IPS DF 6.9 (cell line): ENCODE data around the gene APP.

Experiments used
- DNase-seq: peaks from one replicate; pipeline ENCODE4 v3.0.0-alpha.2; 2013; ENCODE audit warnings: low read depth, low spot score
- H3K27ac ChIP-seq: one replicate; pipeline ENCODE4 v1.5.1; 2013; ENCODE audit warnings: low read length, control low read depth
- H3K27me3 ChIP-seq: 2 replicates; pipeline ENCODE4 v1.6.1; 2013; ENCODE audit warnings: mild to moderate bottlenecking, low read length; ENCODE audit not compliant: control insufficient read depth, insufficient read depth
- H3K36me3 ChIP-seq: 2 replicates; pipeline ENCODE4 v1.6.1; 2013; ENCODE audit warnings: low read length; ENCODE audit not compliant: control insufficient read depth, insufficient read depth
- H3K4me1 ChIP-seq: 2 replicates; pipeline ENCODE4 v1.6.1; 2013; ENCODE audit warnings: low read length; ENCODE audit not compliant: control insufficient read depth, insufficient read depth
- H3K4me3 ChIP-seq: 2 replicates; pipeline ENCODE4 v1.5.1; 2013; ENCODE audit warnings: mild to moderate bottlenecking, low read length
- H3K9me3 ChIP-seq: 2 replicates; pipeline ENCODE4 v1.6.1; 2013; ENCODE audit warnings: low read length, inconsistent platforms; ENCODE audit not compliant: control insufficient read depth, insufficient read depth
- WGBS: extraction: QIAGEN DNeasy Blood & Tissue Kit; methylation state at CpG from one replicate; pipeline ENCODE4 v1.1.7; 2013; ENCODE audit warnings: mixed read lengths, missing lambda C conversion rate; ENCODE audit not compliant: insufficient read length, insufficient coverage; 5-methylcytosine and 5-hydroxymethylcytosine counted together

APP gene

GRCh38 chr21:26117972-26118367 is 52.6 kb downstream of the APP start:
- Histone ChIP-seq H3K4me1 (no peaks in the 10 kb centered on the region), H3K9me3 (no peaks in the 10 kb centered on the region), H3K36me3 (no peaks in the 10 kb centered on the region), H3K27me3 (no peaks in the 10 kb centered on the region), H3K4me3 (no peak overlapping the region), H3K27ac (no peak overlapping the region)
- no CpG with 5 or more reads among the region's 3 CpGs for WGBS
- no peak for DNase-seq

GRCh38 chr21:26117324-26117971 is 53.1 kb downstream of the APP start:
- H3K4me1 ChIP-seq, result no peaks in the 10 kb centered on the region
- no CpG with 5 or more reads among the region's 5 CpGs for WGBS
- no peak for DNase-seq
- no peaks in the 10 kb centered on the region for H3K36me3 ChIP-seq
- no peaks in the 10 kb centered on the region for H3K9me3 ChIP-seq
- H3K4me3 ChIP-seq, result no peak overlapping the region
- H3K27me3 ChIP-seq, result no peaks in the 10 kb centered on the region
- H3K27ac ChIP-seq, result no peak overlapping the region

GRCh38 chr21:26116456-26117011 is 54.0 kb downstream of the APP start:
- Histone ChIP-seq H3K4me1 (no peaks in the 10 kb centered on the region), H3K27ac (no peak overlapping the region), H3K9me3 (no peaks in the 10 kb centered on the region), H3K4me3 (no peak overlapping the region), H3K27me3 (no peaks in the 10 kb centered on the region), H3K36me3 (no peaks in the 10 kb centered on the region)
- no CpG with 5 or more reads among the region's 5 CpGs for WGBS
- no peak for DNase-seq

GRCh38 chr21:26115899-26116298 is 54.7 kb downstream of the APP start:
- Histone ChIP-seq H3K27ac (no peak overlapping the region), H3K36me3 (no peaks in the 10 kb centered on the region), H3K4me1 (no peaks in the 10 kb centered on the region), H3K9me3 (no peaks in the 10 kb centered on the region), H3K4me3 (no peak overlapping the region), H3K27me3 (no peaks in the 10 kb centered on the region)
- no peak for DNase-seq
- WGBS, result no CpG with 5 or more reads among the region's 2 CpGs

GRCh38 chr21:26115305-26115704 is 55.3 kb downstream of the APP start:
- H3K9me3 ChIP-seq, result no peaks in the 10 kb centered on the region
- no peak for DNase-seq

GRCh38 chr21:26112975-26113374 is 57.6 kb downstream of the APP start:
- Histone ChIP-seq H3K4me3 (no peak overlapping the region), H3K4me1 (no peaks in the 10 kb centered on the region), H3K27me3 (no peaks in the 10 kb centered on the region), H3K36me3 (no peaks in the 10 kb centered on the region), H3K27ac (no peak overlapping the region), H3K9me3 (no peaks in the 10 kb centered on the region)
- WGBS, result no CpG with 5 or more reads among the region's 3 CpGs
- DNase-seq, result no peak

More at GRCh38 chr21:26115305-26115704, 55.3 kb downstream of the APP start:
- Histone ChIP-seq H3K36me3 (no peaks in the 10 kb centered on the region), H3K27ac (no peak overlapping the region), H3K4me3 (no peak overlapping the region), H3K4me1 (no peaks in the 10 kb centered on the region), H3K27me3 (no peaks in the 10 kb centered on the region)
- no CpG with 5 or more reads among the region's 3 CpGs for WGBS

GRCh38 chr21:26112127-26112742 is 58.3 kb downstream of the APP start:
- Histone ChIP-seq H3K9me3 (no peaks in the 10 kb centered on the region), H3K36me3 (no peaks in the 10 kb centered on the region), H3K4me3 (no peak overlapping the region), H3K27me3 (no peaks in the 10 kb centered on the region), H3K4me1 (peaks cover 4% of the 10 kb centered on the region; the same call in 1 of the 2 replicates), H3K27ac (no peak overlapping the region)
- no CpG with 5 or more reads among the region's 7 CpGs for WGBS
- no peak for DNase-seq

GRCh38 chr21:26110715-26111114 is 59.9 kb downstream of the APP start:
- Histone ChIP-seq H3K9me3 (no peaks in the 10 kb centered on the region), H3K4me3 (no peak overlapping the region), H3K4me1 (peaks cover 11% of the 10 kb centered on the region), H3K27me3 (no peaks in the 10 kb centered on the region), H3K27ac (no peak overlapping the region), H3K36me3 (no peaks in the 10 kb centered on the region)
- no CpG with 5 or more reads among the region's 2 CpGs for WGBS
- DNase-seq, result no peak

GRCh38 chr21:26107429-26107828 is 63.1 kb downstream of the APP start:
- H3K4me3 ChIP-seq, result no peak overlapping the region
- no peaks in the 10 kb centered on the region for H3K36me3 ChIP-seq
- peaks cover 13% of the 10 kb centered on the region for H3K4me1 ChIP-seq
- no peaks in the 10 kb centered on the region for H3K9me3 ChIP-seq
- no peaks in the 10 kb centered on the region for H3K27me3 ChIP-seq
- no peak for DNase-seq
- no CpG with 5 or more reads among the region's 4 CpGs for WGBS
- H3K27ac ChIP-seq, result no peak overlapping the region

- Histone ChIP-seq H3K27ac (no peak overlapping the region), H3K9me3 (no peaks in the 10 kb centered on the region), H3K27me3 (no peaks in the 10 kb centered on the region), H3K4me3 (no peak overlapping the region), H3K4me1 (peaks cover 13% of the 10 kb centered on the region), H3K36me3 (no peaks in the 10 kb centered on the region)
- WGBS, result no CpG with 5 or more reads among the region's 7 CpGs
- DNase-seq, result no peak
Observed at GRCh38 chr21:26106562-26106961, 64.0 kb downstream of the APP start.

- DNase-seq, result no peak
Observed at GRCh38 chr21:26105819-26106218, 64.8 kb downstream of the APP start.

More at GRCh38 chr21:26105819-26106218, 64.8 kb downstream of the APP start:
- no peak overlapping the region for H3K4me3 ChIP-seq
- no CpG with 5 or more reads among the region's 5 CpGs for WGBS
- no peaks in the 10 kb centered on the region for H3K27me3 ChIP-seq
- H3K9me3 ChIP-seq, result no peaks in the 10 kb centered on the region
- H3K36me3 ChIP-seq, result no peaks in the 10 kb centered on the region
- H3K4me1 ChIP-seq, result peaks cover 13% of the 10 kb centered on the region
- H3K27ac ChIP-seq, result no peak overlapping the region
